H9 (cell line): ENCODE results near the gene PDE6G. TPM values are rescaled to one million over a fixed set of nuclear protein-coding genes. Genes with fewer than 3 reads are reported as not detected.

Experiments used
- DNase-seq: peaks from one replicate; pipeline ENCODE4 v3.0.0-alpha.2; 2017
- H2AFZ ChIP-seq: one replicate; pipeline ENCODE4 v1.6.1; 2013; ENCODE audit warnings: mild to moderate bottlenecking, low read length, control low read depth, moderate library complexity
- H2AK5ac ChIP-seq: 2 replicates; pipeline ENCODE4 v1.6.1; 2013; ENCODE audit warnings: low read length, control low read depth, mixed read lengths; ENCODE audit not compliant: insufficient read length
- H2BK120ac ChIP-seq: one replicate; pipeline ENCODE4 v1.6.1; 2013; ENCODE audit warnings: low read depth, mild to moderate bottlenecking, low read length, control low read depth, inconsistent platforms; ENCODE audit not compliant: poor library complexity, severe bottlenecking
- H2BK12ac ChIP-seq: 2 replicates; pipeline ENCODE4 v1.6.1; 2013; ENCODE audit warnings: low read length, control low read depth, mixed read lengths, low read depth; ENCODE audit not compliant: insufficient read length
- H2BK15ac ChIP-seq: 2 replicates; pipeline ENCODE4 v1.6.1; 2013; ENCODE audit warnings: low read depth, low read length, control low read depth
- H2BK20ac ChIP-seq: one replicate; pipeline ENCODE4 v1.6.1; 2013; ENCODE audit warnings: low read depth, mild to moderate bottlenecking, low read length, control low read depth, inconsistent platforms; ENCODE audit not compliant: poor library complexity, severe bottlenecking
- H2BK5ac ChIP-seq: 2 replicates; pipeline ENCODE4 v1.6.1; 2013; ENCODE audit warnings: low read length, control low read depth, mixed read lengths; ENCODE audit not compliant: insufficient read length
- H3K14ac ChIP-seq: 2 replicates; pipeline ENCODE4 v1.6.1; 2013; ENCODE audit warnings: low read length, control low read depth; ENCODE audit not compliant: insufficient read depth
- H3K18ac ChIP-seq: 2 replicates; pipeline ENCODE4 v1.6.1; 2013; ENCODE audit warnings: low read depth, mild to moderate bottlenecking, mixed read lengths, low read length, control low read depth; ENCODE audit not compliant: insufficient read length
- H3K23ac ChIP-seq: 2 replicates; pipeline ENCODE4 v1.6.1; 2013; ENCODE audit warnings: low read length, control low read depth, mixed read lengths, low read depth; ENCODE audit not compliant: insufficient read length
- H3K23me2 ChIP-seq: 2 replicates; pipeline ENCODE4 v1.6.1; 2013; ENCODE audit warnings: low read depth, mild to moderate bottlenecking, mixed read lengths, low read length, control low read depth; ENCODE audit not compliant: insufficient read length, poor library complexity, severe bottlenecking
- H3K27ac ChIP-seq: 2 replicates; pipeline ENCODE4 v1.5.1; 2013; ENCODE audit warnings: low read length, control low read depth, mixed read lengths, low read depth; ENCODE audit not compliant: insufficient read length
- H3K27me3 ChIP-seq: 2 replicates; pipeline ENCODE4 v1.6.1; 2013; ENCODE audit warnings: low read length, control low read depth, inconsistent platforms; ENCODE audit not compliant: insufficient read depth
- H3K4ac ChIP-seq: 2 replicates; pipeline ENCODE4 v1.6.1; 2013; ENCODE audit warnings: low read depth, mild to moderate bottlenecking, control low read depth, inconsistent platforms, low read length, moderate library complexity
- H3K4me1 ChIP-seq: 2 replicates; pipeline ENCODE4 v1.6.1; 2013; ENCODE audit warnings: low read length, control low read depth, inconsistent platforms; ENCODE audit not compliant: insufficient read depth
- H3K4me2 ChIP-seq: 2 replicates; pipeline ENCODE4 v1.6.1; 2013; ENCODE audit warnings: low read length, control low read depth, mixed read lengths; ENCODE audit not compliant: insufficient read length, insufficient read depth
- H3K56ac ChIP-seq: 2 replicates; pipeline ENCODE4 v1.6.1; 2013; ENCODE audit warnings: low read depth, mild to moderate bottlenecking, mixed read lengths, low read length, control low read depth; ENCODE audit not compliant: insufficient read length
- H3K79me1 ChIP-seq: 2 replicates; pipeline ENCODE4 v1.6.1; 2013; ENCODE audit warnings: low read depth, mild to moderate bottlenecking, moderate library complexity, low read length, control low read depth, inconsistent platforms; ENCODE audit not compliant: insufficient read depth, poor library complexity, severe bottlenecking
- H3K79me2 ChIP-seq: 2 replicates; pipeline ENCODE4 v1.6.1; 2013; ENCODE audit warnings: low read length, control low read depth, inconsistent platforms; ENCODE audit not compliant: insufficient read depth
- H3K9ac ChIP-seq: 2 replicates; pipeline ENCODE4 v1.6.1; 2013; ENCODE audit warnings: low read length, control low read depth, mixed read lengths; ENCODE audit not compliant: insufficient read length; ENCODE audit errors: extremely low read depth
- H3K9me3 ChIP-seq: one replicate; pipeline ENCODE4 v1.6.1; 2013; ENCODE audit warnings: low read depth, low read length, inconsistent platforms; ENCODE audit not compliant: control insufficient read depth
- H3T11ph ChIP-seq: one replicate; pipeline ENCODE4 v1.6.1; 2013; ENCODE audit warnings: mild to moderate bottlenecking, low read length, control low read depth, inconsistent platforms
- H4K20me1 ChIP-seq: one replicate; pipeline ENCODE4 v1.6.1; 2013; ENCODE audit not compliant: control insufficient read depth, insufficient read length, insufficient read depth
- H4K5ac ChIP-seq: 2 replicates; pipeline ENCODE4 v1.6.1; 2013; ENCODE audit warnings: low read depth, mild to moderate bottlenecking, mixed read lengths, low read length, control low read depth; ENCODE audit not compliant: insufficient read length
- H4K8ac ChIP-seq: replicated peaks from 2 replicates; pipeline ENCODE4 v1.6.1; 2013; ENCODE audit warnings: low read length, control low read depth, mixed read lengths, low read depth; ENCODE audit not compliant: insufficient read length
- H4K91ac ChIP-seq: 2 replicates; pipeline ENCODE4 v1.6.1; 2013; ENCODE audit warnings: low read depth, mild to moderate bottlenecking, moderate library complexity, mixed read lengths, low read length, control low read depth; ENCODE audit not compliant: insufficient read length
- H3K27ac Mint-ChIP-seq, 3 experiments: 2 replicates in 2 of 3; 3 replicates in 1 of 3; pipeline ENCODE4 v1.8.0; 2020 to 2021; ENCODE audit warnings: mixed read lengths in 3 of 3, mild to moderate bottlenecking in 1 of 3, moderate library complexity in 1 of 3
- H3K27me3 Mint-ChIP-seq: 2 replicates; pipeline ENCODE4 v1.8.0; 2021; ENCODE audit warnings: low read depth, mild to moderate bottlenecking, moderate library complexity, mixed read lengths
- H3K36me3 Mint-ChIP-seq, 3 experiments: 2 replicates in 2 of 3; 3 replicates in 1 of 3; pipeline ENCODE4 v1.8.0; 2020 to 2021; ENCODE audit warnings: low read depth in 3 of 3, mixed read lengths in 3 of 3; ENCODE audit not compliant: insufficient read depth in 1 of 3
- H3K4me1 Mint-ChIP-seq, 2 experiments: 2 replicates each; pipeline ENCODE4 v1.8.0; 2020; ENCODE audit warnings: mixed read lengths in 2 of 2
- H3K4me3 Mint-ChIP-seq, 2 experiments: 2 replicates in 1 of 2; 3 replicates in 1 of 2; pipeline ENCODE4 v1.8.0; 2020 to 2021; ENCODE audit warnings: mild to moderate bottlenecking in 2 of 2, mixed read lengths in 2 of 2, moderate library complexity in 1 of 2
- H3K9me3 Mint-ChIP-seq, 2 experiments: 2 replicates in 1 of 2; 3 replicates in 1 of 2; pipeline ENCODE4 v1.8.0; 2020; ENCODE audit warnings: mild to moderate bottlenecking in 2 of 2, mixed read lengths in 2 of 2, moderate library complexity in 1 of 2
- WGBS: extraction: QIAGEN DNeasy Blood & Tissue Kit; methylation state at CpG from one replicate; pipeline ENCODE4 v1.1.7; 2013; ENCODE audit warnings: missing lambda C conversion rate, low lambda C conversion rate, mixed read lengths; ENCODE audit not compliant: insufficient read length; ENCODE audit errors: extremely low coverage; 5-methylcytosine and 5-hydroxymethylcytosine counted together
- total RNA-seq: library from RNA; stranded (reverse); gene quantifications from 2 replicates; pipeline ENCODE4 v1.2.1, GENCODE V29; 2021
- TF ChIP-seq, protein P1 (sequence below): fragments of 200-600 bp; sonication (generic); conservative IDR thresholded peaks from 3 replicates; pipeline ENCODE4 v1.8.0; 2021; ENCODE audit warnings: antibody characterized with exemption, mild to moderate bottlenecking

Gene PDE6G
- total RNA-seq, 1 experiment from 2014 or later, result 5.7 TPM

- Mint-ChIP-seq H3K27ac (peak overlapping the region in 1 of 3 experiments; percentile 27; a peak in 1 of 7 replicates), H3K9me3 (no peaks in the 10 kb centered on the region), H3K36me3 (peaks cover 5 to 16% (median 12%) of the 10 kb centered on the region in 3 experiments; a peak in 5 of 7 replicates), H3K4me3 (no peak overlapping the region), H3K4me1 (peaks cover 7 to 8% of the 10 kb centered on the region in 2 experiments), H3K27me3 (no peaks in the 10 kb centered on the region)
- TF ChIP-seq, protein P1, sequence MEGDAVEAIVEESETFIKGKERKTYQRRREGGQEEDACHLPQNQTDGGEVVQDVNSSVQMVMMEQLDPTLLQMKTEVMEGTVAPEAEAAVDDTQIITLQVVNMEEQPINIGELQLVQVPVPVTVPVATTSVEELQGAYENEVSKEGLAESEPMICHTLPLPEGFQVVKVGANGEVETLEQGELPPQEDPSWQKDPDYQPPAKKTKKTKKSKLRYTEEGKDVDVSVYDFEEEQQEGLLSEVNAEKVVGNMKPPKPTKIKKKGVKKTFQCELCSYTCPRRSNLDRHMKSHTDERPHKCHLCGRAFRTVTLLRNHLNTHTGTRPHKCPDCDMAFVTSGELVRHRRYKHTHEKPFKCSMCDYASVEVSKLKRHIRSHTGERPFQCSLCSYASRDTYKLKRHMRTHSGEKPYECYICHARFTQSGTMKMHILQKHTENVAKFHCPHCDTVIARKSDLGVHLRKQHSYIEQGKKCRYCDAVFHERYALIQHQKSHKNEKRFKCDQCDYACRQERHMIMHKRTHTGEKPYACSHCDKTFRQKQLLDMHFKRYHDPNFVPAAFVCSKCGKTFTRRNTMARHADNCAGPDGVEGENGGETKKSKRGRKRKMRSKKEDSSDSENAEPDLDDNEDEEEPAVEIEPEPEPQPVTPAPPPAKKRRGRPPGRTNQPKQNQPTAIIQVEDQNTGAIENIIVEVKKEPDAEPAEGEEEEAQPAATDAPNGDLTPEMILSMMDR, result no peak
- Histone ChIP-seq H3K9ac (no peak overlapping the region), H3K18ac (no peak overlapping the region), H3K56ac (no peak overlapping the region), H2BK120ac (no peak overlapping the region), H3K14ac (no peak overlapping the region), H4K20me1 (no peaks in the 10 kb centered on the region), H3K9me3 (no peaks in the 10 kb centered on the region), H3K23me2 (peaks cover 2% of the 10 kb centered on the region), H4K5ac (no peak overlapping the region), H2BK15ac (no peak overlapping the region), H2AFZ (no peak overlapping the region), H2BK5ac (no peak overlapping the region), H3K27ac (no peak overlapping the region), H3K79me1 (no peaks in the 10 kb centered on the region), H3K27me3 (no peaks in the 10 kb centered on the region), H3T11ph (no peak overlapping the region), H4K8ac (no peak overlapping the region), H3K4ac (no peak overlapping the region), H3K79me2 (no peaks in the 10 kb centered on the region; the same call in 1 of the 2 replicates), H4K91ac (no peak overlapping the region), H3K4me2 (no peak overlapping the region), H2BK20ac (no peak overlapping the region), H2AK5ac (no peak overlapping the region), H2BK12ac (no peak overlapping the region), H3K4me1 (peaks cover 2% of the 10 kb centered on the region; the same call in 1 of the 2 replicates), H3K23ac (no peak overlapping the region)
- DNase-seq, result no peak
- WGBS, result no CpG with 5 or more reads among the region's 4 CpGs
Measured at GRCh38 chr17:81662002-81662401, 5.7 kb upstream of the PDE6G start.
